IMR-90 (cell line): ENCODE data around the gene DUOX1. TPM values are rescaled to one million over a fixed set of nuclear protein-coding genes. Genes with fewer than 3 reads are reported as not detected.

Experiments used
- ATAC-seq: fragments of 200-7000 bp; cut with Tn5 transposase; 2 replicates; pipeline ENCODE4 v1.9.1; 2020; ENCODE audit warnings: low read depth, mild to moderate bottlenecking, moderate library complexity
- BruUV-seq: library from RNA; stranded (reverse); fragments of 400-500 nt; replicated peaks from 2 replicates; lab custom pipeline; 2021; lab: Mats Ljungman, UMichigan
- CTCF ChIA-PET: fragments of 300-600 bp; formaldehyde crosslinking; extraction: SDS; loops from one replicate; lab custom pipeline; 2021; ENCODE audit warnings: antibody characterized with exemption; lab: Yijun Ruan, JAX
- POLR2A ChIA-PET: fragments of 300-600 bp; sonication (Branson Sonifier 250); formaldehyde crosslinking; loops from one replicate; lab custom pipeline; 2022; ENCODE audit warnings: antibody characterized with exemption; ENCODE audit not compliant: unreplicated experiment; lab: Charles Lee
- DNase-seq: peaks from one replicate; pipeline ENCODE4 v3.0.0; 2013
- H2AFZ ChIP-seq: replicated peaks from 2 replicates; pipeline ENCODE3; 2013; ENCODE audit warnings: low read length, mild to moderate bottlenecking; ENCODE audit not compliant: poor library complexity
- H2AK5ac ChIP-seq: 2 replicates; pipeline ENCODE4 v1.6.1; 2013; ENCODE audit warnings: low read depth, low read length, inconsistent platforms
- H2AK9ac ChIP-seq: replicated peaks from 2 replicates; pipeline ENCODE3; 2013; ENCODE audit warnings: mild to moderate bottlenecking, low read depth, low read length, moderate library complexity; ENCODE audit not compliant: poor library complexity
- H2BK120ac ChIP-seq: 2 replicates; pipeline ENCODE4 v1.6.1; 2013; ENCODE audit warnings: low read depth, low read length, inconsistent platforms
- H2BK15ac ChIP-seq: 3 replicates; pipeline ENCODE4 v1.6.1; 2013; ENCODE audit warnings: low read depth, low read length, inconsistent platforms
- H2BK20ac ChIP-seq: 2 replicates; pipeline ENCODE4 v1.6.1; 2013; ENCODE audit warnings: low read depth, mild to moderate bottlenecking, inconsistent platforms, low read length, moderate library complexity
- H2BK5ac ChIP-seq: 2 replicates; pipeline ENCODE4 v1.6.1; 2013; ENCODE audit warnings: mild to moderate bottlenecking, low read depth, low read length, inconsistent platforms; ENCODE audit not compliant: poor library complexity, severe bottlenecking
- H3K14ac ChIP-seq: replicated peaks from 2 replicates; pipeline ENCODE4 v1.6.1; 2013; ENCODE audit warnings: low read depth, low read length, inconsistent platforms
- H3K18ac ChIP-seq: 2 replicates; pipeline ENCODE4 v1.6.1; 2013; ENCODE audit warnings: low read depth, low read length, control low read depth
- H3K23ac ChIP-seq: 2 replicates; pipeline ENCODE4 v1.6.1; 2013; ENCODE audit warnings: low read depth, low read length, inconsistent platforms
- H3K27ac ChIP-seq: 2 replicates; pipeline ENCODE4 v1.5.1; 2013; ENCODE audit warnings: mild to moderate bottlenecking, control low read depth, low read length; ENCODE audit not compliant: insufficient read depth
- H3K27me3 ChIP-seq: 2 replicates; pipeline ENCODE4 v1.6.1; 2013; ENCODE audit warnings: low read length; ENCODE audit not compliant: control insufficient read depth, insufficient read depth
- H3K36me3 ChIP-seq: 2 replicates; pipeline ENCODE4 v1.6.1; 2013; ENCODE audit warnings: low read length, mixed read lengths; ENCODE audit not compliant: control insufficient read depth, insufficient read depth
- H3K4ac ChIP-seq: 2 replicates; pipeline ENCODE4 v1.6.1; 2013; ENCODE audit warnings: low read depth, low read length, inconsistent platforms
- H3K4me1 ChIP-seq: 2 replicates; pipeline ENCODE4 v1.6.1; 2013; ENCODE audit warnings: low read length, mixed read lengths; ENCODE audit not compliant: control insufficient read depth, insufficient read depth
- H3K4me2 ChIP-seq: 2 replicates; pipeline ENCODE4 v1.6.1; 2013; ENCODE audit warnings: low read depth, mild to moderate bottlenecking, control low read depth, low read length, moderate library complexity
- H3K4me3 ChIP-seq: 2 replicates; pipeline ENCODE4 v1.5.1; 2013; ENCODE audit warnings: low read depth, mild to moderate bottlenecking, control low read depth, low read length, moderate library complexity; ENCODE audit not compliant: insufficient read depth
- H3K56ac ChIP-seq: 2 replicates; pipeline ENCODE4 v1.6.1; 2013; ENCODE audit warnings: low read length, inconsistent platforms; ENCODE audit not compliant: insufficient read depth; ENCODE audit errors: extremely low read depth
- H3K79me1 ChIP-seq, 2 experiments: 2 replicates each; pipeline ENCODE4 v1.6.1; 2013; ENCODE audit warnings: low read length in 2 of 2, inconsistent platforms in 1 of 2, low read depth in 1 of 2
- H3K9ac ChIP-seq: 2 replicates; pipeline ENCODE4 v1.6.1; 2013; ENCODE audit warnings: low read depth, low read length, control low read depth
- H3K9me1 ChIP-seq: 2 replicates; pipeline ENCODE4 v1.6.1; 2013; ENCODE audit warnings: low read length, inconsistent platforms; ENCODE audit not compliant: insufficient read depth
- H3K9me3 ChIP-seq: 2 replicates; pipeline ENCODE4 v1.6.1; 2013; ENCODE audit warnings: low read length; ENCODE audit not compliant: control insufficient read depth, insufficient read depth
- H4K20me1 ChIP-seq: 2 replicates; pipeline ENCODE4 v1.6.1; 2013; ENCODE audit warnings: low read length, inconsistent platforms; ENCODE audit not compliant: insufficient read depth
- H4K5ac ChIP-seq: 2 replicates; pipeline ENCODE4 v1.6.1; 2013; ENCODE audit warnings: mild to moderate bottlenecking, low read depth, low read length, control low read depth
- H4K8ac ChIP-seq, 2 experiments: 2 replicates each; pipeline ENCODE4 v1.6.1; 2013; ENCODE audit warnings: low read depth in 2 of 2, low read length in 2 of 2, control low read depth in 1 of 2, inconsistent platforms in 1 of 2
- H4K91ac ChIP-seq: 2 replicates; pipeline ENCODE4 v1.6.1; 2013; ENCODE audit warnings: low read depth, low read length, inconsistent platforms; ENCODE audit not compliant: insufficient read depth
- CHD1 ChIP-seq: IDR thresholded peaks from 2 replicates; pipeline ENCODE4 v1.6.1; 2012; ENCODE audit warnings: low read depth, low read length, improper control_type of control experiment
- FOS ChIP-seq: fragments of 150-350 bp; IDR thresholded peaks from 2 replicates; pipeline ENCODE4 v1.6.1; 2016; ENCODE audit warnings: low read depth, low read length
- NFE2L2 ChIP-seq: fragments of 150-350 bp; IDR thresholded peaks from 2 replicates; pipeline ENCODE4 v1.6.1; 2016; ENCODE audit warnings: low read depth, mild to moderate bottlenecking, low read length
- RAD21 ChIP-seq: IDR thresholded peaks from 2 replicates; pipeline ENCODE4 v1.6.1; 2012; ENCODE audit warnings: low read length, improper control_type of control experiment
- SMC3 ChIP-seq: fragments of 150-350 bp; IDR thresholded peaks from 2 replicates; pipeline ENCODE4 v1.6.1; 2016; ENCODE audit warnings: low read depth, mild to moderate bottlenecking, antibody characterized with exemption, low read length, moderate library complexity
- WGBS, 2 experiments: methylation state at CpG; one replicate each; pipeline versions ENCODE4 v1.1.5 to v1.1.7; 2013; ENCODE audit warnings: missing lambda C conversion rate in 2 of 2; ENCODE audit not compliant: insufficient read length in 1 of 2; ENCODE audit errors: extremely low coverage in 2 of 2; 5-methylcytosine and 5-hydroxymethylcytosine counted together
- dilution Hi-C: fragments of 300-500 bp; cut with HindIII; formaldehyde crosslinking; loops from one replicate; pipeline ENCODE4 v1.14.3; 2018; ENCODE audit warnings: low sequenced_read_pairs; ENCODE audit not compliant: unreplicated experiment
- in situ Hi-C: fragments of 300-500 bp; cut with MboI; formaldehyde crosslinking; loops from 3 replicates; pipeline ENCODE4 v1.14.3; 2019; ENCODE audit warnings: low sequenced_read_pairs, inconsistent platforms, mixed read lengths
- intact Hi-C: fragments of 100-400 bp; cut with micrococcal nuclease; formaldehyde crosslinking; loops from 2 replicates; pipeline ENCODE4 v1.10.0; 2022
- polyA plus RNA-seq, 3 experiments: library from polyadenylated mRNA; depleted of rRNA; stranded (reverse); fragments of >200 nt; gene quantifications; 2 replicates each; pipeline ENCODE4 v1.2.3, GENCODE V29; 2012; ENCODE audit warnings: low replicate concordance in 1 of 3
- total RNA-seq: library from RNA; depleted of rRNA; stranded (reverse); fragments of >200 nt; gene quantifications from 2 replicates; pipeline ENCODE4 v1.2.3, GENCODE V29; 2012

The DUOX1 gene
- total and polyA plus RNA-seq, 2 of the 4 experiments (the other 2 are of a cell fraction): not detected

GRCh38 chr15:45174069-45174468 lies 44.3 kb downstream of the DUOX1 start:
- no TSS peak for BruUV-seq
- no peak overlapping the region for H4K91ac ChIP-seq
- H3K9me1 ChIP-seq: no peaks in the 10 kb centered on the region
- H2AK5ac ChIP-seq: no peak overlapping the region
- no peak overlapping the region for H3K9ac ChIP-seq
- H2BK5ac ChIP-seq: no peak overlapping the region
- no peak for ATAC-seq
- no peaks in the 10 kb centered on the region for H3K79me1 ChIP-seq
- H3K4me2 ChIP-seq: no peak overlapping the region
- H3K14ac ChIP-seq: no peak overlapping the region
- H3K36me3 ChIP-seq: peaks cover 10% of the 10 kb centered on the region
- TF ChIP-seq FOS: no peak
- TF ChIP-seq RAD21: no peak
- no peak for TF ChIP-seq SMC3
- TF ChIP-seq NFE2L2: no peak
- TF ChIP-seq CHD1: no peak
- no peak overlapping the region for H3K27ac ChIP-seq
- DNase-seq: no peak
- no peak overlapping the region for H3K23ac ChIP-seq
- no peak overlapping the region for H2BK15ac ChIP-seq
- CTCF ChIA-PET: no interaction called here
- intact Hi-C loops: no loop called here
- no peak overlapping the region for H4K8ac ChIP-seq
- POLR2A ChIA-PET: no interaction called here
- H2BK20ac ChIP-seq: no peak overlapping the region
- dilution Hi-C loops: no loop called here
- H3K18ac ChIP-seq: no peak overlapping the region
- in situ Hi-C loops: no loop called here
- no peaks in the 10 kb centered on the region; the same call in 1 of the 2 replicates for H4K20me1 ChIP-seq
- H2AFZ ChIP-seq: no peak overlapping the region
- H3K9me3 ChIP-seq: no peaks in the 10 kb centered on the region
- no peak overlapping the region for H2BK120ac ChIP-seq
- H3K4ac ChIP-seq: no peak overlapping the region
- H4K5ac ChIP-seq: no peak overlapping the region
- no CpG with 5 or more reads among the region's 6 CpGs for WGBS, 2 experiments
- no peaks in the 10 kb centered on the region for H3K4me1 ChIP-seq
- H3K27me3 ChIP-seq: no peaks in the 10 kb centered on the region
- no peak overlapping the region for H3K4me3 ChIP-seq
- H2AK9ac ChIP-seq: no peak overlapping the region
- H3K56ac ChIP-seq: no peak overlapping the region
